GM12878 (cell line): ENCODE measurements around the gene AFAP1. TPM values are rescaled to one million over a fixed set of nuclear protein-coding genes. Genes with fewer than 3 reads are reported as not detected.

Source experiments
- ATAC-seq: fragments of 200-7000 bp; cut with Tn5 transposase; 3 replicates; pipeline ENCODE4 v1.9.1; 2020; ENCODE audit warnings: mild to moderate bottlenecking, moderate library complexity
- BruUV-seq: library from RNA; stranded (reverse); fragments of 400-500 nt; replicated peaks from 2 replicates; lab custom pipeline; 2021; lab: Mats Ljungman, UMichigan
- CTCF ChIA-PET: fragments of 300-600 bp; sonication (Branson Sonifier 250); formaldehyde crosslinking; extraction: SDS; loops from one replicate; lab custom pipeline; 2021; ENCODE audit warnings: inconsistent platforms; lab: Yijun Ruan, JAX
- POLR2A ChIA-PET: fragments of 350-600 bp; formaldehyde crosslinking; extraction: SDS; loops from one replicate; lab custom pipeline; 2021; ENCODE audit warnings: inconsistent platforms; lab: Charles Lee
- RAD21 ChIA-PET: fragments of 300-600 bp; sonication (Branson Sonifier 250); formaldehyde crosslinking; loops from one replicate; lab custom pipeline; 2023; ENCODE audit warnings: antibody characterized with exemption; ENCODE audit not compliant: unreplicated experiment; lab: Charles Lee
- SMC1A ChIA-PET: fragments of 300-600 bp; sonication (Branson Sonifier 250); formaldehyde crosslinking; loops from one replicate; lab custom pipeline; 2023; ENCODE audit not compliant: unreplicated experiment, uncharacterized antibody; lab: Charles Lee
- DNase-seq: peaks from one replicate; pipeline ENCODE4 v3.0.0-alpha.2; 2011; ENCODE audit warnings: low read depth, low spot score
- FAIRE-seq: peaks from 3 replicates; lab custom pipeline; 2011; peaks lifted over from hg19 to GRCh38; lab: Jason Lieb, UNC
- H2AFZ ChIP-seq: 2 replicates; pipeline ENCODE4 v1.6.0; 2011; ENCODE audit warnings: low read depth, low read length, control low read depth; ENCODE audit not compliant: control insufficient read depth
- H3K27ac ChIP-seq: 2 replicates; pipeline ENCODE4 v1.5.1; 2011; ENCODE audit warnings: control low read depth; ENCODE audit not compliant: control insufficient read depth, insufficient read depth
- H3K27me3 ChIP-seq, 2 experiments: replicated peaks in 1 of 2; 2 replicates each; pipeline versions ENCODE4 v1.6.0 to v1.6.1; 2011; ENCODE audit warnings: low read length in 1 of 2; ENCODE audit not compliant: control insufficient read depth in 2 of 2, insufficient read depth in 2 of 2
- H3K36me3 ChIP-seq, 2 experiments: 2 replicates each; pipeline ENCODE4 v1.5.1; 2011; ENCODE audit warnings: low read length in 1 of 2; ENCODE audit not compliant: control insufficient read depth in 2 of 2, insufficient read depth in 2 of 2
- H3K4me1 ChIP-seq: 2 replicates; pipeline ENCODE4 v1.6.1; 2011; ENCODE audit warnings: mild to moderate bottlenecking, low read length, moderate library complexity, mixed read lengths; ENCODE audit not compliant: control insufficient read depth, insufficient read depth
- H3K4me2 ChIP-seq: 2 replicates; pipeline ENCODE4 v1.6.0; 2011; ENCODE audit warnings: control low read depth; ENCODE audit not compliant: control insufficient read depth, insufficient read depth
- H3K4me3 ChIP-seq: fragments of 200-600 bp; sonication (generic); 2 replicates; pipeline ENCODE4 v1.5.1; 2016
- H3K79me2 ChIP-seq: 2 replicates; pipeline ENCODE4 v1.6.0; 2011; ENCODE audit warnings: low read length; ENCODE audit not compliant: control insufficient read depth, insufficient read depth
- H3K9ac ChIP-seq: 2 replicates; pipeline ENCODE4 v1.8.0; 2011; ENCODE audit warnings: low read length, control low read depth, mixed read lengths; ENCODE audit not compliant: control insufficient read depth, insufficient read depth
- H3K9me3 ChIP-seq: replicated peaks from 3 replicates; pipeline ENCODE4 v1.5.1; 2011; ENCODE audit warnings: mild to moderate bottlenecking, low read length; ENCODE audit not compliant: control insufficient read depth, insufficient read depth
- H4K20me1 ChIP-seq: 2 replicates; pipeline ENCODE4 v1.6.0; 2011; ENCODE audit not compliant: control insufficient read depth, insufficient read depth
- BMI1 ChIP-seq: fragments of 450-650 bp; IDR thresholded peaks from 2 replicates; pipeline ENCODE4 v1.6.1; 2016; ENCODE audit warnings: mild to moderate bottlenecking, moderate library complexity, borderline replicate concordance
- CREM ChIP-seq: IDR thresholded peaks from 2 replicates; pipeline ENCODE4 v1.6.1; 2014; ENCODE audit warnings: antibody characterized with exemption, low read depth
- EGR1 ChIP-seq, 2 experiments: IDR thresholded peaks; 1 replicate in 1 of 2; 2 replicates in 1 of 2; pipeline ENCODE4 v1.6.1; 2011 to 2012; ENCODE audit warnings: low read depth in 2 of 2, low read length in 2 of 2, borderline replicate concordance in 1 of 2, mild to moderate bottlenecking in 1 of 2, moderate library complexity in 1 of 2
- FOXK2 ChIP-seq: fragments of 450-650 bp; IDR thresholded peaks from 2 replicates; pipeline ENCODE4 v1.6.1; 2017; ENCODE audit warnings: mild to moderate bottlenecking, moderate library complexity
- KAT2A ChIP-seq: conservative IDR thresholded peaks from 2 replicates; pipeline ENCODE4 v1.6.1; 2011; ENCODE audit warnings: low read depth, low read length; ENCODE audit not compliant: control insufficient read depth
- NBN ChIP-seq: fragments of 450-650 bp; IDR thresholded peaks from 2 replicates; pipeline ENCODE4 v1.6.1; 2016
- PAX8 ChIP-seq: fragments of 450-650 bp; IDR thresholded peaks from 2 replicates; pipeline ENCODE4 v1.6.1; 2017; ENCODE audit warnings: mild to moderate bottlenecking, moderate library complexity
- SMAD5 ChIP-seq: IDR thresholded peaks from 2 replicates; pipeline ENCODE4 v1.6.1; 2016; ENCODE audit warnings: antibody characterized with exemption, low read depth
- SMARCA5 ChIP-seq: fragments of 450-650 bp; IDR thresholded peaks from 2 replicates; pipeline ENCODE4 v1.6.1; 2017; ENCODE audit warnings: mild to moderate bottlenecking
- STAT1 ChIP-seq: fragments of 450-650 bp; conservative IDR thresholded peaks from 2 replicates; pipeline ENCODE4 v1.6.1; 2014; ENCODE audit warnings: antibody characterized with exemption, mild to moderate bottlenecking
- WRNIP1 ChIP-seq: IDR thresholded peaks from 2 replicates; pipeline ENCODE4 v1.6.1; 2011; ENCODE audit warnings: low read depth, low read length, improper control_type of control experiment, borderline replicate concordance
- WGBS: methylation state at CpG from one replicate; pipeline ENCODE4 v1.1.6; 2016; ENCODE audit warnings: low lambda C conversion rate; ENCODE audit not compliant: insufficient replicate concordance, insufficient coverage; ENCODE audit errors: missing lambda C conversion rate; 5-methylcytosine and 5-hydroxymethylcytosine counted together
- in situ Hi-C: fragments of 300-500 bp; cut with MboI; formaldehyde crosslinking; loops from 9 replicates; pipeline ENCODE4 v1.14.3; 2018; ENCODE audit warnings: mixed read lengths
- intact Hi-C: fragments of 100-400 bp; cut with micrococcal nuclease; formaldehyde crosslinking; loops from one replicate; pipeline ENCODE4 v1.14.2; 2022; ENCODE audit not compliant: unreplicated experiment
- polyA plus RNA-seq, 11 experiments: library from polyadenylated mRNA; depleted of rRNA in 4 of 11; unstranded in 6 of 11; stranded (reverse) in 5 of 11; fragments of >200 nt; fragmentation: Nextera tagmentation in 4 of 11; fragmentation: Illumina TruSeq in 1 of 11; extraction: Ambion mirVana in 4 of 11; extraction: Trizol in 1 of 11; gene quantifications; 1 replicate in 1 of 11; 2 replicates in 10 of 11; pipeline versions ENCODE4 v1.2.1 to v1.2.3, GENCODE V29; 2011 to 2016; ENCODE audit warnings: inconsistent platforms in 2 of 11, missing spikeins in 2 of 11, low read depth in 1 of 11
- total RNA-seq, 4 experiments: library from RNA; depleted of rRNA in 3 of 4; stranded (reverse); fragments of >200 nt in 3 of 4; fragmentation: Illumina TruSeq in 1 of 4; extraction: Trizol in 1 of 4; gene quantifications; 2 replicates each; pipeline versions ENCODE4 v1.2.1 to v1.2.3, GENCODE V29; 2013 to 2021
- TF ChIP-seq, protein P1 (sequence below): fragments of 450-650 bp; conservative IDR thresholded peaks from 2 replicates; pipeline ENCODE4 v1.6.1; 2017; ENCODE audit warnings: mild to moderate bottlenecking, moderate library complexity
- TF ChIP-seq, protein P2 (sequence below): IDR thresholded peaks from 2 replicates; pipeline ENCODE4 v1.6.1; 2012; ENCODE audit warnings: improper control_type of control experiment, low read depth, low read length; ENCODE audit not compliant: insufficient replicate concordance
- TF ChIP-seq, protein P3 (sequence below): fragments of 450-650 bp; formaldehyde crosslinking; IDR thresholded peaks from 2 replicates; pipeline ENCODE4 v1.4.0; 2020; ENCODE audit warnings: mild to moderate bottlenecking, moderate library complexity

Gene AFAP1
- total and polyA plus RNA-seq, 10 of the 15 experiments (the other 5 are each of a cell fraction or from before 2014, with no cell fraction given): 0.02 to 0.23 (median 0.09) TPM; not detected in 1

DNA sequence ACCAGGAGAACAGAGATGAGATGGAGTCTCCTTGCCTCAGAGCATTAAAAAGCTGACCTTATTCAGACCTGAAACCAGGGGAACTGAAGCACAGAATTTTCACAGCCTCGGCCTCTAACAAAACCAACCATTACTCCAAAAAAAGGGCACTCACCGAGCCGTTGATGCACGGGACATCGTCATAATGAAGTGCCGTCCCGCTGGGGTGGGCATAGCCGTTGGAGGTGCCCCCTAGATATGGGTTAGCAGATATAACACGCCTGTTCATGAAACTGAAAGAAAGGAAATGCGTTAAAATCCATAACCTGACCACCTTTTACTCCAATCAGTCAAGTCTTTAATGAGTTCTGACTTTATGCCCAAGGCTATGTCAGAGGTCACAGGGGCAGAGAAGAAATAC lies 153.6 kb downstream of the AFAP1 start (continued):
- TF ChIP-seq, protein P1, sequence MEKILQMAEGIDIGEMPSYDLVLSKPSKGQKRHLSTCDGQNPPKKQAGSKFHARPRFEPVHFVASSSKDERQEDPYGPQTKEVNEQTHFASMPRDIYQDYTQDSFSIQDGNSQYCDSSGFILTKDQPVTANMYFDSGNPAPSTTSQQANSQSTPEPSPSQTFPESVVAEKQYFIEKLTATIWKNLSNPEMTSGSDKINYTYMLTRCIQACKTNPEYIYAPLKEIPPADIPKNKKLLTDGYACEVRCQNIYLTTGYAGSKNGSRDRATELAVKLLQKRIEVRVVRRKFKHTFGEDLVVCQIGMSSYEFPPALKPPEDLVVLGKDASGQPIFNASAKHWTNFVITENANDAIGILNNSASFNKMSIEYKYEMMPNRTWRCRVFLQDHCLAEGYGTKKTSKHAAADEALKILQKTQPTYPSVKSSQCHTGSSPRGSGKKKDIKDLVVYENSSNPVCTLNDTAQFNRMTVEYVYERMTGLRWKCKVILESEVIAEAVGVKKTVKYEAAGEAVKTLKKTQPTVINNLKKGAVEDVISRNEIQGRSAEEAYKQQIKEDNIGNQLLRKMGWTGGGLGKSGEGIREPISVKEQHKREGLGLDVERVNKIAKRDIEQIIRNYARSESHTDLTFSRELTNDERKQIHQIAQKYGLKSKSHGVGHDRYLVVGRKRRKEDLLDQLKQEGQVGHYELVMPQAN: no peak
- no peak for TF ChIP-seq SMAD5
- TF ChIP-seq FOXK2: no peak
- TF ChIP-seq PAX8: no peak
- no peak for TF ChIP-seq KAT2A
- no peak for TF ChIP-seq STAT1
- TF ChIP-seq SMARCA5: no peak
- no peak for TF ChIP-seq EGR1 (IDR thresholded peaks at IDR 0.05; ENCODE audit: borderline replicate concordance in 1 of 2, low read depth in 2 of 2, low read length in 2 of 2)

DNA sequence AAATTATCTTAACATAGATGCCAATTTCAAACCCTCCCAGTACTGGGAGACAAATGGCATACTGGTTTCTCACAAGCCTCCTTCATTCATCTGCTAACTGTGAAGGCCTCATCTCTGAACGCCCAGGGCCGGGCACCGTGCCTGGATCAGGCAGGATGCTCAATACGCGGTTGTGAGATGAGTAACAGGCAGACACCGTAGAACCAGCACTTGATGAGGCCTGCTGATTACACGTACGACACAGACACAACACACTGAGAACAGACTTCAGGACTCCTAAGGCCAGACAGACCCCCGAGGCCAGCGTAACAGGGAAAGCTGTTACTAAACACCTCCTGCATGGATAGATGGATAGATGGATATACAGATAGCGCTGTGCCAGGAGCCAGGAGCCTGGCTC lies 154.6 kb downstream of the AFAP1 start:
- in situ Hi-C loops: no loop called here
- WGBS: 48% methylated on average over 11 of the region's 11 CpGs
- no peak for DNase-seq
- TF ChIP-seq WRNIP1: no peak
- TF ChIP-seq, protein P2, sequence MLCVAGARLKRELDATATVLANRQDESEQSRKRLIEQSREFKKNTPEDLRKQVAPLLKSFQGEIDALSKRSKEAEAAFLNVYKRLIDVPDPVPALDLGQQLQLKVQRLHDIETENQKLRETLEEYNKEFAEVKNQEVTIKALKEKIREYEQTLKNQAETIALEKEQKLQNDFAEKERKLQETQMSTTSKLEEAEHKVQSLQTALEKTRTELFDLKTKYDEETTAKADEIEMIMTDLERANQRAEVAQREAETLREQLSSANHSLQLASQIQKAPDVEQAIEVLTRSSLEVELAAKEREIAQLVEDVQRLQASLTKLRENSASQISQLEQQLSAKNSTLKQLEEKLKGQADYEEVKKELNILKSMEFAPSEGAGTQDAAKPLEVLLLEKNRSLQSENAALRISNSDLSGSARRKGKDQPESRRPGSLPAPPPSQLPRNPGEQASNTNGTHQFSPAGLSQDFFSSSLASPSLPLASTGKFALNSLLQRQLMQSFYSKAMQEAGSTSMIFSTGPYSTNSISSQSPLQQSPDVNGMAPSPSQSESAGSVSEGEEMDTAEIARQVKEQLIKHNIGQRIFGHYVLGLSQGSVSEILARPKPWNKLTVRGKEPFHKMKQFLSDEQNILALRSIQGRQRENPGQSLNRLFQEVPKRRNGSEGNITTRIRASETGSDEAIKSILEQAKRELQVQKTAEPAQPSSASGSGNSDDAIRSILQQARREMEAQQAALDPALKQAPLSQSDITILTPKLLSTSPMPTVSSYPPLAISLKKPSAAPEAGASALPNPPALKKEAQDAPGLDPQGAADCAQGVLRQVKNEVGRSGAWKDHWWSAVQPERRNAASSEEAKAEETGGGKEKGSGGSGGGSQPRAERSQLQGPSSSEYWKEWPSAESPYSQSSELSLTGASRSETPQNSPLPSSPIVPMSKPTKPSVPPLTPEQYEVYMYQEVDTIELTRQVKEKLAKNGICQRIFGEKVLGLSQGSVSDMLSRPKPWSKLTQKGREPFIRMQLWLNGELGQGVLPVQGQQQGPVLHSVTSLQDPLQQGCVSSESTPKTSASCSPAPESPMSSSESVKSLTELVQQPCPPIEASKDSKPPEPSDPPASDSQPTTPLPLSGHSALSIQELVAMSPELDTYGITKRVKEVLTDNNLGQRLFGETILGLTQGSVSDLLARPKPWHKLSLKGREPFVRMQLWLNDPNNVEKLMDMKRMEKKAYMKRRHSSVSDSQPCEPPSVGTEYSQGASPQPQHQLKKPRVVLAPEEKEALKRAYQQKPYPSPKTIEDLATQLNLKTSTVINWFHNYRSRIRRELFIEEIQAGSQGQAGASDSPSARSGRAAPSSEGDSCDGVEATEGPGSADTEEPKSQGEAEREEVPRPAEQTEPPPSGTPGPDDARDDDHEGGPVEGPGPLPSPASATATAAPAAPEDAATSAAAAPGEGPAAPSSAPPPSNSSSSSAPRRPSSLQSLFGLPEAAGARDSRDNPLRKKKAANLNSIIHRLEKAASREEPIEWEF: no peak
- no peak for TF ChIP-seq BMI1
- TF ChIP-seq, protein P3, sequence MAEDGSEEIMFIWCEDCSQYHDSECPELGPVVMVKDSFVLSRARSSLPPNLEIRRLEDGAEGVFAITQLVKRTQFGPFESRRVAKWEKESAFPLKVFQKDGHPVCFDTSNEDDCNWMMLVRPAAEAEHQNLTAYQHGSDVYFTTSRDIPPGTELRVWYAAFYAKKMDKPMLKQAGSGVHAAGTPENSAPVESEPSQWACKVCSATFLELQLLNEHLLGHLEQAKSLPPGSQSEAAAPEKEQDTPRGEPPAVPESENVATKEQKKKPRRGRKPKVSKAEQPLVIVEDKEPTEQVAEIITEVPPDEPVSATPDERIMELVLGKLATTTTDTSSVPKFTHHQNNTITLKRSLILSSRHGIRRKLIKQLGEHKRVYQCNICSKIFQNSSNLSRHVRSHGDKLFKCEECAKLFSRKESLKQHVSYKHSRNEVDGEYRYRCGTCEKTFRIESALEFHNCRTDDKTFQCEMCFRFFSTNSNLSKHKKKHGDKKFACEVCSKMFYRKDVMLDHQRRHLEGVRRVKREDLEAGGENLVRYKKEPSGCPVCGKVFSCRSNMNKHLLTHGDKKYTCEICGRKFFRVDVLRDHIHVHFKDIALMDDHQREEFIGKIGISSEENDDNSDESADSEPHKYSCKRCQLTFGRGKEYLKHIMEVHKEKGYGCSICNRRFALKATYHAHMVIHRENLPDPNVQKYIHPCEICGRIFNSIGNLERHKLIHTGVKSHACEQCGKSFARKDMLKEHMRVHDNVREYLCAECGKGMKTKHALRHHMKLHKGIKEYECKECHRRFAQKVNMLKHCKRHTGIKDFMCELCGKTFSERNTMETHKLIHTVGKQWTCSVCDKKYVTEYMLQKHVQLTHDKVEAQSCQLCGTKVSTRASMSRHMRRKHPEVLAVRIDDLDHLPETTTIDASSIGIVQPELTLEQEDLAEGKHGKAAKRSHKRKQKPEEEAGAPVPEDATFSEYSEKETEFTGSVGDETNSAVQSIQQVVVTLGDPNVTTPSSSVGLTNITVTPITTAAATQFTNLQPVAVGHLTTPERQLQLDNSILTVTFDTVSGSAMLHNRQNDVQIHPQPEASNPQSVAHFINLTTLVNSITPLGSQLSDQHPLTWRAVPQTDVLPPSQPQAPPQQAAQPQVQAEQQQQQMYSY (CRISPR knock-in tag): no peak
- TF ChIP-seq NBN: no peak
- no peak for TF ChIP-seq CREM

More for the DNA sequence above, 154.6 kb downstream of the AFAP1 start:
- H3K79me2 ChIP-seq: no peaks in the 10 kb centered on the region
- H3K9me3 ChIP-seq: no peaks in the 10 kb centered on the region
- RAD21 ChIA-PET: no interaction called here
- H3K36me3 ChIP-seq: no peaks in the 10 kb centered on the region
- no peaks in the 10 kb centered on the region; a peak in 2 of 4 replicates for H3K27me3 ChIP-seq
- POLR2A ChIA-PET: no interaction called here
- intact Hi-C loops: no loop called here
- no peak for ATAC-seq
- H4K20me1 ChIP-seq: no peaks in the 10 kb centered on the region
- CTCF ChIA-PET: no interaction called here
- H3K9ac ChIP-seq: no peak overlapping the region
- peaks cover 15% of the 10 kb centered on the region for H3K4me1 ChIP-seq
- no peak overlapping the region for H3K27ac ChIP-seq
- no peak overlapping the region for H3K4me2 ChIP-seq
- H3K4me3 ChIP-seq: no peak overlapping the region
- BruUV-seq: no TSS peak
- FAIRE-seq: no peak
- H2AFZ ChIP-seq: no peak overlapping the region
- SMC1A ChIA-PET: no interaction called here
